Ishikawa (cell line): Measurements from ENCODE around the gene CSDE1.

ENCODE experiments used
- CEBPB ChIP-seq: IDR thresholded peaks from 2 replicates; pipeline ENCODE4 v1.6.1; 2012
- CREB1 ChIP-seq: IDR thresholded peaks from 2 replicates; pipeline ENCODE4 v1.6.1; 2012; ENCODE audit warnings: low read depth
- EGR1 ChIP-seq: IDR thresholded peaks from 2 replicates; pipeline ENCODE4 v1.6.1; 2012
- EP300 ChIP-seq: IDR thresholded peaks from 2 replicates; pipeline ENCODE4 v1.6.1; 2012; ENCODE audit warnings: borderline replicate concordance
- FOXM1 ChIP-seq: IDR thresholded peaks from 2 replicates; pipeline ENCODE4 v1.6.1; 2012; ENCODE audit warnings: low read depth, borderline replicate concordance
- NFIC ChIP-seq: IDR thresholded peaks from 2 replicates; pipeline ENCODE4 v1.6.1; 2012
- RAD21 ChIP-seq: IDR thresholded peaks from 2 replicates; pipeline ENCODE4 v1.6.1; 2012; ENCODE audit warnings: low read depth
- TAF1 ChIP-seq: IDR thresholded peaks from 2 replicates; pipeline ENCODE4 v1.6.1; 2012; ENCODE audit warnings: low read depth, mild to moderate bottlenecking
- TCF12 ChIP-seq: IDR thresholded peaks from 2 replicates; pipeline ENCODE4 v1.6.1; 2012; ENCODE audit warnings: low read depth
- TEAD4 ChIP-seq: IDR thresholded peaks from 2 replicates; pipeline ENCODE4 v1.6.1; 2012
- YY1 ChIP-seq: IDR thresholded peaks from 2 replicates; pipeline ENCODE4 v1.6.1; 2012; ENCODE audit warnings: low read depth
- ZBTB7A ChIP-seq: IDR thresholded peaks from 2 replicates; pipeline ENCODE4 v1.6.1; 2012; ENCODE audit warnings: low read depth
- TF ChIP-seq, protein P1 (sequence below): IDR thresholded peaks from 2 replicates; pipeline ENCODE4 v1.6.1; 2012
- TF ChIP-seq, protein P2 (sequence below): IDR thresholded peaks from 2 replicates; pipeline ENCODE4 v1.6.1; 2012
- TF ChIP-seq, protein P3 (sequence below): IDR thresholded peaks from 2 replicates; pipeline ENCODE4 v1.6.1; 2012; ENCODE audit warnings: low read depth, mild to moderate bottlenecking

The CSDE1 gene

DNA sequence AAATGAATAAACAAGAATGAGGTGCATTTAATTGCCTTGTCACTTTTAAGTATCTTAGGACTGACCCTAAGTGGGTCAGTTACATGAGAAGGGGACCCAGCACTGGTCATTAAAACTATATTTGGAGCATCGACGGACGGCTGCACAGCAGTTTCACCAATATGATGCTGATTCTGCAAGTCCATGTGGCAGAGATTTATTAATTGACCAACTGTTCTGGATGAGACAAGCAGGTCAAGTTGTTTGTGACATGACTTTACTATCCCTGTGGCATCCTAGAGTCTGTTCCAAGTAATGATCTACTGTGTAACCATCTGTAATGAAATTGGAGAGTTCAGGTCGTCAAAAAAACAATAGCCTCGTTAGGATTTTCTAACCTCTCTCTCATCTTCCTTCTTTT, 71.9 kb downstream of the CSDE1 start:
- TF ChIP-seq, protein P1, sequence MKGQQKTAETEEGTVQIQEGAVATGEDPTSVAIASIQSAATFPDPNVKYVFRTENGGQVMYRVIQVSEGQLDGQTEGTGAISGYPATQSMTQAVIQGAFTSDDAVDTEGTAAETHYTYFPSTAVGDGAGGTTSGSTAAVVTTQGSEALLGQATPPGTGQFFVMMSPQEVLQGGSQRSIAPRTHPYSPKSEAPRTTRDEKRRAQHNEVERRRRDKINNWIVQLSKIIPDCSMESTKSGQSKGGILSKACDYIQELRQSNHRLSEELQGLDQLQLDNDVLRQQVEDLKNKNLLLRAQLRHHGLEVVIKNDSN = no peak
- no peak for TF ChIP-seq YY1
- TF ChIP-seq TEAD4 = no peak
- TF ChIP-seq, protein P2, sequence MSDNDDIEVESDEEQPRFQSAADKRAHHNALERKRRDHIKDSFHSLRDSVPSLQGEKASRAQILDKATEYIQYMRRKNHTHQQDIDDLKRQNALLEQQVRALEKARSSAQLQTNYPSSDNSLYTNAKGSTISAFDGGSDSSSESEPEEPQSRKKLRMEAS = no peak
- no peak for TF ChIP-seq ZBTB7A
- no peak for TF ChIP-seq CREB1
- no peak for TF ChIP-seq EGR1
- TF ChIP-seq CEBPB = no peak
- TF ChIP-seq, protein P3, sequence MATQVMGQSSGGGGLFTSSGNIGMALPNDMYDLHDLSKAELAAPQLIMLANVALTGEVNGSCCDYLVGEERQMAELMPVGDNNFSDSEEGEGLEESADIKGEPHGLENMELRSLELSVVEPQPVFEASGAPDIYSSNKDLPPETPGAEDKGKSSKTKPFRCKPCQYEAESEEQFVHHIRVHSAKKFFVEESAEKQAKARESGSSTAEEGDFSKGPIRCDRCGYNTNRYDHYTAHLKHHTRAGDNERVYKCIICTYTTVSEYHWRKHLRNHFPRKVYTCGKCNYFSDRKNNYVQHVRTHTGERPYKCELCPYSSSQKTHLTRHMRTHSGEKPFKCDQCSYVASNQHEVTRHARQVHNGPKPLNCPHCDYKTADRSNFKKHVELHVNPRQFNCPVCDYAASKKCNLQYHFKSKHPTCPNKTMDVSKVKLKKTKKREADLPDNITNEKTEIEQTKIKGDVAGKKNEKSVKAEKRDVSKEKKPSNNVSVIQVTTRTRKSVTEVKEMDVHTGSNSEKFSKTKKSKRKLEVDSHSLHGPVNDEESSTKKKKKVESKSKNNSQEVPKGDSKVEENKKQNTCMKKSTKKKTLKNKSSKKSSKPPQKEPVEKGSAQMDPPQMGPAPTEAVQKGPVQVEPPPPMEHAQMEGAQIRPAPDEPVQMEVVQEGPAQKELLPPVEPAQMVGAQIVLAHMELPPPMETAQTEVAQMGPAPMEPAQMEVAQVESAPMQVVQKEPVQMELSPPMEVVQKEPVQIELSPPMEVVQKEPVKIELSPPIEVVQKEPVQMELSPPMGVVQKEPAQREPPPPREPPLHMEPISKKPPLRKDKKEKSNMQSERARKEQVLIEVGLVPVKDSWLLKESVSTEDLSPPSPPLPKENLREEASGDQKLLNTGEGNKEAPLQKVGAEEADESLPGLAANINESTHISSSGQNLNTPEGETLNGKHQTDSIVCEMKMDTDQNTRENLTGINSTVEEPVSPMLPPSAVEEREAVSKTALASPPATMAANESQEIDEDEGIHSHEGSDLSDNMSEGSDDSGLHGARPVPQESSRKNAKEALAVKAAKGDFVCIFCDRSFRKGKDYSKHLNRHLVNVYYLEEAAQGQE = no peak
- TF ChIP-seq RAD21 = no peak
- TF ChIP-seq EP300 = no peak
- TF ChIP-seq TAF1 = no peak
- TF ChIP-seq FOXM1 = no peak
- no peak for TF ChIP-seq NFIC

DNA sequence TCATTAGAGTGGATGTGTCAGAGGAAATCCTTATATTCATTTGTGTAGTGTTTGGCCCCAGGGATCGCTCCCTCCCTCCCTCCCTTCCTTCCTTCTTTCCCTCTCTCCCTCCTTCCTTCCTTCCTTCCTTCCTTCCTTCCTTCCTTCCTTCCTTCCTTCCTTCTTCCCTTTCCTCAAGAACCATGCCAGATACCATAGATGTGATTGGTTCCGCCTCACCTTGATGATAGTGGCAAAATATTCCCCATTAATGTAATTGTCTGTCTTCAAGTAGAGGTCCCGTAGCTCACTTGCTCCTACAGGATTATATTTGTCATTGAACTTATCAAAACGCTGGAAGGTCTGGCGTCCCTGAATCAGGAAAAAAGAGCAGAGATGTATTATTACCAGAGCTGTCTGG, 80.1 kb downstream of the CSDE1 start:
- no peak for TF ChIP-seq CREB1
- no peak for TF ChIP-seq RAD21
- TF ChIP-seq CEBPB = no peak
- no peak for TF ChIP-seq FOXM1
- TF ChIP-seq, protein P1 = no peak
- no peak for TF ChIP-seq YY1
- TF ChIP-seq TCF12 = no peak
- TF ChIP-seq, protein P3 = no peak
- TF ChIP-seq ZBTB7A = no peak
- TF ChIP-seq TEAD4 = no peak
- TF ChIP-seq, protein P2 = no peak
- no peak for TF ChIP-seq NFIC
- TF ChIP-seq EP300 = no peak
- TF ChIP-seq TAF1 = no peak
- no peak for TF ChIP-seq EGR1

DNA sequence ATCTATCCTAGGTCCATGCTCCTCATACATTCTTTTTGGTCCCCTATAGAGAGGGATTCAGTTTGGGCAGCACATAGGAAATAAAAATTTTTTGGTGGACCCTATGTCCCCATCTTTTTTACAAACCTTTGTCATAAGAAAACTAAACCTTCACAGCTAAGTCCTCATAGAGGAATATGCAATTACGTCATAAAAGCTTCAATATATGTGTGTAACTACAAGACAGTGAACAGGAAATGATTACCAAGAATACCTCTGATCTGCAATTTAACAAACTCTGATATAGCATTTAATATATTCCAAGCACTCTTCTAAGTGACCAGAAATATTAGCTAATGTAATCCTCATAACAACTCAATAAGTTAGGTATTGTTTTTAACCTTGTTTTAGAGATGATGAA, 81.7 kb downstream of the CSDE1 start:
- TF ChIP-seq RAD21 = no peak
- TF ChIP-seq YY1 = no peak
- TF ChIP-seq, protein P2 = no peak
- TF ChIP-seq, protein P3 = no peak
- TF ChIP-seq CREB1 = no peak

DNA sequence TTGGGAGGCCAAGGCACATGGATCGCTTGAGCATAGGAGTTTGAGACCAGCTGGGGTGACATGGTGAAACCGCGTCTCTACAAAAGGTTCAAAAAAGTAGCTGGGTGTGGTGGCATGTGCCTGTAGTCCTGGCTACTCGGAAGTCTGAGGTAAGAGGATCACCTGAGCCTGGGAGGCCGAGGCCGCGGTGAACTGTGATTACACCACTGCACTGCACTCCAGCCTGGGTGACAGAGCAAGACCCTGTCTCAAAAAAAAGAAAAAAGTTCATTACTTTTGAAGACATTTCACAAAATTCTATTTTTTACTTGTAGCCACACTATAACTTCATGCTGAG, 85.9 kb downstream of the CSDE1 start:
- TF ChIP-seq CREB1 (no peak), YY1 (no peak), TAF1 (no peak), FOXM1 (no peak), CEBPB (no peak), TCF12 (no peak), RAD21 (no peak), EGR1 (no peak), NFIC (no peak), ZBTB7A (no peak), TEAD4 (no peak), EP300 (no peak)
- TF ChIP-seq, protein P2 = no peak
- TF ChIP-seq, protein P1 = no peak
- TF ChIP-seq, protein P3 = no peak
